Adrenal gland (tissue), 5 donors: ENCODE data around the gene RAD51.

ENCODE experiments used
- POLR2A ChIP-seq, 2 donors: fragments of 450-650 bp; IDR thresholded peaks; one replicate each; pipeline ENCODE4 v1.6.1; 2017; ENCODE audit warnings: antibody characterized with exemption in 2 of 2, mild to moderate bottlenecking in 2 of 2, moderate library complexity in 1 of 2
- TF ChIP-seq, protein P1 (sequence below), 6 experiments: fragments of 450-650 bp in 4 of 6; fragments of 200-600 bp in 2 of 6; sonication (generic) in 1 of 6; IDR thresholded peaks; 1 replicate in 5 of 6; 2 replicates in 1 of 6; pipeline versions ENCODE4 v1.5.1 to v1.8.0; 2016 to 2021; ENCODE audit warnings: antibody characterized with exemption in 6 of 6, mild to moderate bottlenecking in 2 of 6, moderate library complexity in 1 of 6
- donor health status: DM: no; HTN: no; CAD: no.

DNA sequence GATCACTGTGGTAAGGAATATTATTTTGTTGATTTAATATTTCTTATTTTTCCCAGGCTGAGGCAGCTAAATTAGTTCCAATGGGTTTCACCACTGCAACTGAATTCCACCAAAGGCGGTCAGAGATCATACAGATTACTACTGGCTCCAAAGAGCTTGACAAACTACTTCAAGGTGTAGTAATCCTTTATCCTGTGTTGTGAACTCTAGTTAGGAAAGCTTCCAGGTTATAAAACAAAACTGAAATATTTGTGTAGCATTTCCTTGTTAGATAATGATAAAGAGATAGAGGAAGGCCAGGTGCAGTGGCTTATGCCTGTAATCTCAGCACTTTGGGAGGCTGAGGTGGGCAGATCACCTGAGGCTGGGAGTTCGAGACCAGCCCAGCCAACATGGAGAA lies 11.1 kb downstream of the RAD51 start:
- TF ChIP-seq, protein P1, sequence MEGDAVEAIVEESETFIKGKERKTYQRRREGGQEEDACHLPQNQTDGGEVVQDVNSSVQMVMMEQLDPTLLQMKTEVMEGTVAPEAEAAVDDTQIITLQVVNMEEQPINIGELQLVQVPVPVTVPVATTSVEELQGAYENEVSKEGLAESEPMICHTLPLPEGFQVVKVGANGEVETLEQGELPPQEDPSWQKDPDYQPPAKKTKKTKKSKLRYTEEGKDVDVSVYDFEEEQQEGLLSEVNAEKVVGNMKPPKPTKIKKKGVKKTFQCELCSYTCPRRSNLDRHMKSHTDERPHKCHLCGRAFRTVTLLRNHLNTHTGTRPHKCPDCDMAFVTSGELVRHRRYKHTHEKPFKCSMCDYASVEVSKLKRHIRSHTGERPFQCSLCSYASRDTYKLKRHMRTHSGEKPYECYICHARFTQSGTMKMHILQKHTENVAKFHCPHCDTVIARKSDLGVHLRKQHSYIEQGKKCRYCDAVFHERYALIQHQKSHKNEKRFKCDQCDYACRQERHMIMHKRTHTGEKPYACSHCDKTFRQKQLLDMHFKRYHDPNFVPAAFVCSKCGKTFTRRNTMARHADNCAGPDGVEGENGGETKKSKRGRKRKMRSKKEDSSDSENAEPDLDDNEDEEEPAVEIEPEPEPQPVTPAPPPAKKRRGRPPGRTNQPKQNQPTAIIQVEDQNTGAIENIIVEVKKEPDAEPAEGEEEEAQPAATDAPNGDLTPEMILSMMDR (IDR thresholded peaks at IDR 0.05), result no peak
- TF ChIP-seq POLR2A (IDR thresholded peaks at IDR 0.05), result no peak
